ENCODE results near the gene UNK.

Gene UNK

DNA sequence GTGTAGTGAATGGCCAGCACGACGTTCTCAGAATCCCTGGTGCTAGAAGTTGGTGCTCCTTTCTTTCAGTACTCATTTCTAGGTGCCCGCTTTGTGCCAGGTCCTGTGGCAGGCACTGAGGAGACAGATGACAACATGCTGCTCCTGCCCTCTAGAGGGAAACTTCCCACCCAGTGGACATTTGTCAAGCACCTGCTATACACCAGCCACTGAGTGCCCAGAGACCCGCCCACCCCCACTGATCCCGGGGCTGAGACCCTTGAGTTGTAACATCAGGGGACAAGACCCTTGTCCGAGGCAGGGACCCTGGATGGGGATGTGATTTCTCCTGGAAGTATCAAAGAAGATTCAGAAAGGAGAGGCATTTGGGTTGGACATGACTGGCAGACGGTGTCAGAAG is 34.5 kb downstream of the UNK start:
- DNase-seq (ENCODE audit: low read depth in 3 of 3, low spot score in 1 of 3) = no peak

DNA sequence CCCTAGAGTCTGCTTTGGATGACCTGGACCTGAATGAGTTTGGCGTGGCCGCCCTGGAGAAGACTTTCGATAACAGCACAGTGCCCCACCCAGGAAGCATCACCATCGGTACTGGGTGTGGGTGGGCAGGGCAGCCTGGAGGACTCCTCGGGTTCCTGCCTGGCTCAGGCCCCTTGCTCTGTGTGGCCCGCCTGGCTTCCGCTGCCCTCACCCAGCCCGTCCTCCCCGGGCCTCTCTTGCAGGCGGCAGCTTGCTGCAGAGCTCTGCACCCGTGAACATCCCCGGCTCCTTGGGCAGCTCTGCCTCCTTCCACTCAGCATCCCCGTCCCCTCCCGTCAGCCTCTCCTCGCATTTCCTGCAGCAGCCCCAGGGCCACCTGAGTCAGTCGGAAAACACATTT is 35.1 kb downstream of the UNK start:
- DNase-seq (ENCODE audit: low read depth in 3 of 3, low spot score in 1 of 3) = no peak

DNA sequence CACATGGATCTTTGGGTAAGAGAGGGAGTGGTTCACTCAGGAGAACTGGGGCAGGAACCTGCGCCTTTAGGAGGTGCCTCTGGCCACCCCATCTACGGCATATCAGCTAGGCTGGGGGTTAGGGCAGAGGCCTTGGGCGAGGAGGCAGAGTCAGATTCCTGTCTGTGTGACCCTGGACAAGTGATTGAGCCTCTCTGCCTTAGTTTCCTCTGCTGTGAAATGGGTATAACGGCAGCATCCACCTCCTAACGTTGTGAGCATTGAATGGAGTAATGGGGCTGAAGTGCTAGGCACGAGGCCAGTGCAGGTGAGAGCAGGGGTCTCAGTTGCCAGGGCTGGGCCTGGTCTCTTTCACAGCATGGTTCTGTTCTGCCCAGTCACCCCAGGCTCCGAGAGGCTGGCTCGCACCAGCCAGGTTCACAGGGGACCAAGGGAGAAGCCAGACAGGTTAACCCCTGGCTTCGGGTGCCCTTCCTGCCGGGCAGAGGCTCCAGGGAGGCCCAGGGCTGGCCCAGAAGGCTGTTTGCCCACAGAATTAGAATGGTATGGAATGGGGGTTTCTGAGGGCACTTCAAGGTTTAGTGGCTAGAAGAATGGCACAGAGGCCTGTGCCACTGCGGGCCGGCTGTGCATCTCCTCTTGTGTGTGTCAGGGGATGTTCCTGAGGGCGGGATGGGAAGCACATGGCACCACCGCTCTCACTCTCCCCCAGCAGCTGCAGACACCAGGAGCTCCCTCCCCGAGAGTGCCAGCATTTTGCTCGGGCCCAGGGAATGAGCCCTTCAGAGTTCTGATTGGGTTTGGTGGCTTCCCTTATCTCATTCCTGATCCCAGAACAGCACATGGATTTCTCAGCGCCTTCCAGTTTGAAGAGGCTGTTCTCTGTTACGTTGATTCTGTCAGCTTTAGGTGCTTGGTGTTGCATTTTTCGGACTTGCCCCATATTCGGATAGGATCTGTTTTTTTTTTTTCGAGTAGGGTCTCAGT is 35.8 kb downstream of the UNK start:
- DNase-seq (ENCODE audit: low read depth in 3 of 3, low spot score in 1 of 3) = no peak

DNA sequence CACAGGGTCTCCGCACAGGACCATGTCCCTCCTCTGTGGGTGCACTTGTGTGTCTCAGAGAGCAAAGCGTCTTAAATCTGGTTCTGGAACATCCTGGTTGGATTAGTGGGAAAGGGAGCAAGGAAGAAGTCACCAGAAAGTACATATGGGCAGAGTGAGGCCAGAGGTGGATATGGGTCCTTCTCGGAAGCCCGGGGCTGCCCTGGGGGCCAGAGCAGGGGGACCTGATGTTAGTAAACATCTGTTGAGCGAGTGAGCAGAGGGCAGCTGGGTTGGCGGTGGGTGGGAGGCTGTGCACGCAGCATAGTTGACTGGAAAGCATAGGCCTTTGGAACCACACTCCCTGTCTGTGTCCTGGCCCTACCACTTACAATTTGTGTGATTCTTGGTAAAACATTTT is 36.9 kb downstream of the UNK start:
- no peak for DNase-seq (ENCODE audit: low read depth in 3 of 3, low spot score in 1 of 3)

DNA sequence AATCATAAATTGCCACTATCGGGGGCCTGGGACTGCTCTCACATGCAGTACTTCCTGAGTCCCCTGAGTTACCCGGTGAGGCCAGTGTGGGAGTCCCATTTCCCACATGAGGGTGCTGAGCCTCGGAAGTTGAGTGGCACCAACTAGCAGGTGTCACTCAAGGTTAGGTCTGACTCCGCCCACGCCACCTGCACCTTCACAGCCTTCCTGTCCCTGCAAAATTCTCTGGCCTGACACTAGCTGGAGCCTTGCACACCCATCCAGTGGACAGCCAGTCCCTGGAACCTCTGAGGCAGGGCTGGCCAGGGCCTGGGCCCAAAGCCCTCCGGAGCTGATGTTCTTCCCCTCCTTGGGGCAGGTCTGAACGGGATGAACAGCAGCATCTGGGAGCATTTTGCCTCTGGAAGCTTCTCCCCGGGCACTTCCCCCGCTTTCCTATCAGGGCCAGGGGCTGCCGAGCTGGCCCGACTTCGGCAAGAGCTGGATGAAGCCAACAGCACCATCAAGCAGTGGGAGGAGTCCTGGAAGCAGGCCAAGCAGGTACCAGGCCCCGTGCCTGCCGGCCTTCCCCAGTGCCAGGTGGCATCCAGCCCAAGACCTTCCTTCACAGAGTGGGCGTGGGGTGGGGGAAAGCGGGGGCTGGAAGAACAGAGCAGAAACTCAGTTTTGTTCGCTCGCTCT is 37.7 kb downstream of the UNK start:
- no peak for DNase-seq (ENCODE audit: low read depth in 3 of 3, low spot score in 1 of 3)

DNA sequence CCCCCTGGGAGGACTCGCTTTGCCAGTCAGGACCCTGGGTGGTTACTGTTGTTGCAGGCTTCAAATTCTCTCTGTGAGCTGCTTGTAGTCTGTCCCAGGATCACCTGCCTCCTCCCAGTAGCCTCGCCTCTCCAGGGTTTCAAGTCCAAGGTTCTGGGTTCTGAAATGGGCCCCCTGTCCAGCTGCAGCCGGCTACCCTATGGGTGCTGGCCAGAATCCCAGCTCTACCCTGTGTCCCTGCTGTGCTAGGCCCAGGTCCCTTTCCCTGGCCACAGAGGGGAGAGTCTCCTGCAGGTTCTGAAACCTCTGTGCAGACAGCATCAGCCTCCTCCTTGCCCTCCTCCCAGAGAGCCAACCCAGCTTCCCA is 38.2 kb downstream of the UNK start:
- no peak for DNase-seq (ENCODE audit: low read depth in 3 of 3, low spot score in 1 of 3)

DNA sequence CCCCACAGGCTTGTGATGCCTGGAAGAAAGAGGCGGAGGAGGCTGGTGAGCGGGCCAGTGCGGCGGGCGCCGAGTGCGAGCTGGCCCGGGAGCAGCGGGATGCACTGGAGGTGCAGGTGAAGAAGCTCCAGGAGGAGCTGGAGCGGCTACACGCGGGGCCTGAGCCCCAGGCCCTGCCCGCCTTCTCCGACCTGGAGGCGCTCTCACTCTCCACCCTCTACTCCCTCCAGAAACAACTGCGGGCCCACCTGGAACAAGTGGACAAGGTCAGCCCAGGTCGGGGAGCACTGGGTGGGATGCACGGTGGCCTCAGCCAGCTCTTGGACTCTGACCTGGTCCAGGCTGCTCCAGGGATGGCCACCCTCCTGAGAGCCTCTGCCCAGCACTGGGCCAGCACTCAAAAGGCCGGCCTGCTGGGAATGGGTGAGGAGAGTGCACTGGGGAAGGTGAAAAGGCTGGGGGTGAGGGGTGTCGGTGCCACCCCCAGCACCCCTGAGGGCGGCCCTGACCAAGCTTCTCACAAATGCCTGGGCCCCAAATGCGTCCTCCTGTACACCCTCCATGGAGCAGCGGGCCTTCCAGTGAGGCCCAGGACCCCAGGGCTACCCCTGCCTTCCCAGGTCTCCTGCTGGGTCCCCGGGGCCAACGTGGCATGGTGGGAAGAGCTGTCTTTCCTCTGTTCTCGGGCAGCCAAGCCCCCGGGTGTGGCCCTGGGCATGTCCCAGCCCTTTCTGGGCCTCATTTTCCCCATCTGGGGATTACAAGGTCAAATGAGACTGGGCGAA is 38.8 kb downstream of the UNK start:
- no peak for DNase-seq (ENCODE audit: low read depth in 3 of 3, low spot score in 1 of 3)

DNA sequence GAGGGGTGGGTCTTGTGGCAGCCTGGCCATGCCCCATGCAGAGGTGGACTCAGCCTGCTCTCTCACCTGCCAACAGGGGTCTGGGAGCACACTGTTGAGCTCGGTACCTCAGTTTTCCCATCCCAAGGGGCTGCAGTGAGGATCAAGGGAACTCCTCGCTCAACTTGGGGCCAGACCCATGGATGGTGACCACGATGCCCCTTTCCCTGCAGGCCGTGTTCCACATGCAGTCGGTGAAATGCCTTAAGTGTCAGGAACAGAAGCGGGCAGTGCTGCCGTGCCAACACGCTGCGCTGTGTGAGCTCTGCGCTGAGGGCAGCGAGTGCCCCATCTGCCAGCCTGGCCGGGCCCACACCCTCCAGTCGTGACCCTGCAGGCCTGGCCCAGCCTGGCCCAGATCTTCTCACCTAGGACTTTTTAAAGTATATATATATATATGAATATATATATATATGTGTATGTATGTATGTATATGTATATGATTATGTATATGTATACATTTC is 39.5 kb downstream of the UNK start:
- DNase-seq (ENCODE audit: low read depth in 3 of 3, low spot score in 1 of 3) = no peak

DNA sequence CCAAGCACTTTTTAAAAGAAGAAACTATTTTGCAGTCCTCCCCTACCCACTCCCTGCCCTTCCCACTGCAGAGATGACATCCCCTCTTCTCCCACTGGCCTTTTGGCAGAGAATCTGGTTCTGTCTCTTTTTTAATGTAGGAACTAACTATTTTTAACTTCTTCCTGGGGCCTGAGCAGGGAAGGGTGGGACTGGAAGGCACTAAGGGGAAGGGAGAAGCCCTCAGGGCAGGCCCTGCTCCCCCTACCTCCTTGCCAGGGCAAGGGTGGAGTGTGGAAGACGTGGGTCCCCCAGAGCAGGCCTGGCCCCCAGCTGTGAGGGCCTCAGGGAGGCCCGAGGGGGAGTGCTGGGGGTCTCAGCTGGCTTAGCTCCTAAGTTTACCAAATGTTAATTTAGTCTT is 40.1 kb downstream of the UNK start:
- DNase-seq (ENCODE audit: low read depth in 3 of 3, low spot score in 1 of 3) = no peak

DNA sequence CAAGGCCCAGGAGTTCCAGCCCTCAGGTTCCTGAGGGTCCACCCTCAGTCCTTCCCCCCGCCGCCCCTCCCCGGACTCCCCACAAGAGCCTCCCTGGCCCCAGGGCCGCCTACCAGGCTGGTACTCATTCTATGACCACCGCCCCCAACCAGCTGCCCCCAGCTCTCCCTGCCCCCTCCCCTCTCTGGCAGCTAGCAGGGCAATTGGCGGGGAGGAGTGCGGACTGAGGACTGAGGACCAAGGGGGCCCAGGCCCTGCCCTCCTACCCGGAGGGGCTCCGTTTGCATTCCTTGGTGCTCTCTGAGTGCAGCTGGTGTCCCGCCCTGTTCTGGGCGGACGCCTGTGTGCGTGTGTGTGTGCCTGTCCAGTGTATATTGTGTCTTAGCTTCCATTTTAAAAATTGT is 40.5 kb downstream of the UNK start:
- DNase-seq (ENCODE audit: low read depth in 3 of 3, low spot score in 1 of 3) = no peak

DNA sequence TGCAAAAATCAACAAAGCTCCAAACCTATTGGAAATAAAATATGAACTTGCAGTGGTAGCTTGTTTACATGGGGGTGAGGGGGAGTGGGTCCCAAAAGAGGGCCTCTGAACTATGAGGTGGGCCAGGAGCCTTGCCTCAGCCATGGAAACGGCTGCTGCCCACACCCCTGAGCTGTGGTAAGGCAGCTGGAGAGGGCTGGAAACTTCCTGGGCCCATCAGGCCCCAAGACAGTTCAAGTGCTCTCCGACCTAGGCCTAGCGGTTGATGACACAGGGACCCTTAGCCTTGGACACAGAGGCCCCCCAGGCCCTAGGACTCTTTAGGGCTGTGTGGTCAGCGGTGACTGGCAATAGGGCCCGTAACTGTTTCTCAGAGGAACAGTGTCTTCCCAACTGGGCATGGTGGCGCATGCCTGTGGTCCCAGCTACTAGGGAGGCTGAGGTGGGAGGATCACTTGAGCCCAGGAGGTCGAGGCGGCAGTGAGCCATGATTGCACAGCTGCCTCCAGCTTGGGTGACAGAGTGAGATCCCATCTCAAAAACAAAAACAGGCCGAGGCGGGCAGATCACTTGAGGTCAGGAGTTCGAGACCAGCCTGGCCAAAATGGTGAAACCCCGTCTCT is 41.3 kb downstream of the UNK start:
- no peak for DNase-seq (ENCODE audit: low read depth in 3 of 3, low spot score in 1 of 3)

DNA sequence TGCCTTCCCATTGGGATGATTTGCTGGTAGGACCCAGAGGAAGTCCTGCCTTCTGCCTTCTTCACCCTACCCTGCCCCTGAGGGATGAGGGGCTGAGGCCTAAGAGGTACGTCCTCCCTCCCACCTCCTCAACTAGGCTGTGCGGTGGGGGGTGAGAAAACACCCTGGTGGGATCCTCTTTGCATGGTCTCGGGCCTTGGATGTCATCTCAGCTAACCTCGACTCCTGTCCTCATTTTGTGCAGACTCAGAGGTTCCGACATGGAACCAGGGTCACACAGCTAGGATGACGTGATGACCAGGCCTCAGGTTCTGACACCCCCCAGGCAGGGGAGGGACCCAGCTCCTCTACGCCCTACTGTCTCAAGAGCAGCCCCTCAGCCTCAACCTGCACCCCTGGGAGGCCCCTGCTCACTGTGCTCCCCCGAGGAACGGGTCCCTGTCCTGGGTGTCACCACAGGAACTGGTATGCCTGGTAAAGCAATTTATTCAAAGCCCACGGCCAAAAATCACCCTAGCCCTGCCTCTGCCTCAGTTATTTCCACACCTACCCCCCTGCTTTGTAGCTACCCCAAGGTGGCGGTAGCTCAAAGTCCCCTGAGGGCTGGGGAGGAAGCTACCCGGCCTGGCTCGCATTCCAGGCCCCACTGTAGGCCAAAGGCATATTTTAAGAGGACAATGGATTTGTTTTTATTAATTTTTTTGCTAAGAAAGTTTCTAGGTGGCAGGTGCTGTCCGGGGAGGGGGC is 42.1 kb downstream of the UNK start:
- DNase-seq (ENCODE audit: low read depth in 3 of 3, low spot score in 1 of 3) = no peak

DNA sequence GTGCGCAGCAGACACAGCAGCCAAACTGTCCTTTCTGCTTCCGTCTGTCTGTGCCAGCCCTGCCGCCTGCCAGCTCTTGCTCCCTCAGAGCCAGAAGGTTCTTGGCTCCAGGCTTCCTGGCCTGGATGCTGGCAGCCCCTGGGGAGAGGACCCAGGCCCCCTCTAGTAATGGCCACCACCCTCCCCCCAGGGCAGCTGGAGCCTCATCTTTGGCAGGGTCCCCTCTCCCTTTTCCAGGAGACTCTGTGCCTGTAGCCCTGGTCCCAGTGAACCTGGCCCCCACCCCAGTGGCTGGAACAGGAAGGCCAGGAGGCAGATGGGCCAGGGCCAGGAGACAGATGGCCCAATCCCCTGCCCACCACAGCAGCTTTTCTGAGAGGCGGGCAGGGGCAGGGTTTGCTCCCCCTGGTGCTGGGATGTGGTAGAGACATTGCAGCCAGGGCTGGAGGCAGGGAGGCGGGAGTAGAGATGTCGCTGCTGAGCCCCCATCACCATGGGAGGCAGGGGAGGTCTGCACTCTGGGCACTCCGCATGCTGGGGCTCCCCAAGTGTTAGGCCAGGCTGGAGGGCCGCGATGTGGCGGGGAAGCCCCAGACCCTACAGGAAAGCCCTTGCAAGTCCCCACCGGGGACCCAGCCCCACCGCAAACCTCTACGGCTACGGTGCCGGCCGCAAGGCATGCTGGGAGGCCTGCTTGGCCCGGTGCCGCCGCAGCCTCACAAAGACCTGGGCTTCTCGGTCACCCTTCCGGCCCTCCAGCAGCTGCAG is 42.9 kb downstream of the UNK start:
- peak; percentile 27 to 62 (median 51) for DNase-seq (ENCODE audit: low read depth in 3 of 3, low spot score in 1 of 3)

DNA sequence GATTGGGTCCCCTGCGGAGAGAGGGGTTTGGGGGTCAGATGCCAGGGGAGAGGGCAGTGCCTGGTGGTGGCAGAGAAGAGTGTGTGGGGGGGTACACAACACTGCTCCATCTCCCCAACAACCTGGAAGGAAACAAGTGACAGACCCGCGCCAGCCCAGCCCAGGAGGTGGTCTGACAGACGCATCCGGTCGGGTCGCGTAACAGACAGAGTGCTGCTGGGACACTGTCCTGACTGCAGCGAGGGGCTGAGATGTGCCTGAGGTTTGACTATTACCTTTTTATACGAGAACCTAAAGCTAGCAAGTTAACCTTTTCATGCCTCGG is 43.4 kb downstream of the UNK start:
- no peak for DNase-seq (ENCODE audit: low read depth in 3 of 3, low spot score in 1 of 3)

DNA sequence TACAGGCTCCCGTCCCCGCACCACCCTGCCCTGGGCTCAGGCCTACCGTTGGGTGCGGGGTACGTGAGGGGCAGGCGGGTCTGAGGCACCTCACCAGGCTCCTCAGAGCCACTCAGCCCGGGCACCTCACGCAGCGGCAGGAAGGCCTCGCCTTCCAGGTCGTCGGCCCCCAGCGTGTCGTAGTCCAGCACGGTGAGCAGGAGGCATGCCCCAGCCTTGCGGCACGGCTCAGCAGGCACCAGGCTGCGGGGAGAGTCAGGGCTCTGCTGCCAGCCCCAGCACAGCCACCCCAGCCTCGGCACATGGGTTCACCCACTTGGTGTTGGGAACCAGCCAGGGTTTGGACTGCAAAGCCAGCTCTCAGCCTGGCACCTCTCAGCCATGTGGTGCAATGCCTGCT is 44.1 kb downstream of the UNK start:
- no peak for DNase-seq (ENCODE audit: low read depth in 3 of 3, low spot score in 1 of 3)

DNA sequence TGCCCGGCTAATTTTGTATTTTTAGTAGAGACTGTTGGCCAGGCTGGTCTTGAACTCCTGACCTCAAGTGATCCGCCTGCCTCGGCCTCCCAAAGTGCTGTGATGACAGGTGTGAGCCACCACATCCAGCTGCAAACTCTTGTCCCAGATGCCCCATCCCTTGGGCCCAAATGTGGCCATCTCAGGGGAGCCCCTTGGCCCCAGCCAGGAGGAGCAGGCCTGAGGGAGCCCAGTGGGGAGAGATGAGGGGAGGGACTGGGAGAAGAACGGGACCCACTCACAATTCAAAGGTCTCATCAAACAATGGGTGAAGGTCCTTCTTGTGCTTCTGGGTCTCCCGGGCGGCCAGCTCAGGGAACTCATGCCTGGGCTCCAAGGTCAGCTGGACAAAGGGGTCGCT is 45.1 kb downstream of the UNK start:
- DNase-seq (ENCODE audit: low read depth in 3 of 3, low spot score in 1 of 3) = no peak

DNA sequence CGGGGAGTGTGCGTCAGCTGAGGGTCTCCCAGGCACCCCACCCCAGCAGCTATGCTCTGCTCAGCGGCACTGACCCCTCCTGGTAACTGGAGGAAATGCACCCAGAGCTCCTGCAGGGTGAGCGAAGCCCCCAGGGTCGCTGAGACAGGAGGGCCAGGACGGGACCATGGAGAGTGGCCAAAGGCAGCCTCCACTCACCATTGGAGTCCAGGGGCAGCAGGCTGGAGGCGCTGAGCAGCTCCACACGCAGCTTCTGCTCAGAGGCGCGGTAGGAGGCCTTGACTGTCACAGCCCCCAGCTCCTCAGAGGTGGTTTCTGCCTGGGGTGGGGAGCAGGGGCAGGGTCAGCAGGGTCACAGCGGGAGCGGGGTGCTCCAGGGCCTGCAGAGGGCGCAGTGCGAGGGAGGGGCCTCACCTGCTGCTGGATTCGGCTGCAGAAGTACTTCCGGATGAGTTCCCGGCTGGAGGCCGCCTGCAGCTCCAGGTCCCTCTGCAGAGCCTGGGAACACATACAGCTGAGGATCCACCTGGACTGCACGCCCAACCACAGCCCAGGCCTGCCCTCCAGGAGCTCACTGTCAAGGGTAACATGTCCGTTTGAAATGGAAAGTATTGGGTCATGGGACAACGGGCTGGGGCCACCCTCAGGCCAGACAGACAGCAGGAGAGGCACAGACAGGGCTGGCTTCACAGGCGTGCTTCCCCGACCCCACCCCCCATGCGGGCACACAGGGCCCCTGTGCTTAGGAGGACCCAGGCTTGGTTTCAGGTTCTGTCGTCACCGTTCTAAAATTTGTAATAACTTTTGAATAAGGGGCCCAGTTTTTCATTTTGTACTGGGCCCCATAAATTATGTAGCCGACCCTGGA is 45.8 kb downstream of the UNK start:
- DNase-seq (ENCODE audit: low read depth in 3 of 3, low spot score in 1 of 3) = no peak

DNA sequence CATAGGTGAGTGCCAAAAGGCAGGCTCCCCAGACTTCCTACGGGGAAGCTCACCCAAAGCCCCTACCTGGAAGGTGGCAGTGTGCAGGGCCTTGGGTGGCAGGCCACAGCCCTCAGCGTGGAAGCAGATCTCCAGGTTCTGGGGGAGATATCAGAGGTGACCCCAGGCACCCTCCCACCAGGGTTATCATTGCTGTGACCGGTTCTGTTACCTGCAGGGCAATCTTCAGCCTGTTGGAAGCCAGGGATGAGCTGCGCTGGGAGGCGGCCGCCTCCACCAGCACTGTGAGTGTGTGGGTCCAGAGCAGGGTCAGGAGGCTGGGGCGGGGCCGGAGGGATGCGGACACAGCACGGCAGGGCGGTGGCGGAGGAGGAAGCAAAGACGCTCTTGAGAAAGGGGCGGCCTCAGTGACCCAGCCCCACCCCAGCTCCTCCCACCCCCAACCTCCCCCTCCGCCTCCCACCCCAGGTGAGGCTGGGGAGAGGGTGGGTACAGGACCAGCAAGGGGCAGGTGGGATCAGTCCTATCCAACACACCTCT is 46.5 kb downstream of the UNK start:
- DNase-seq (ENCODE audit: low read depth in 3 of 3, low spot score in 1 of 3) = no peak

Measured in stimulated activated CD4-positive, alpha-beta T cell treated with anti-CD3 and anti-CD28 coated beads, TNF-alpha, amount 100 ng/mL, for 1 hour (primary cell).